HepG2 (cell line): ENCODE data around the gene GPATCH8. TPM values are rescaled to one million over a fixed set of nuclear protein-coding genes. Genes with fewer than 3 reads are reported as not detected.

Source experiments
- ATAC-seq: fragments of 200-7000 bp; cut with Tn5 transposase; 3 replicates; pipeline ENCODE4 v1.9.1; 2020; ENCODE audit warnings: mild to moderate bottlenecking, moderate library complexity
- BruUV-seq: library from RNA; stranded (reverse); fragments of 400-500 nt; replicated peaks from 2 replicates; lab custom pipeline; 2021; lab: Mats Ljungman, UMichigan
- CTCF ChIA-PET: fragments of 300-600 bp; formaldehyde crosslinking; extraction: SDS; loops from one replicate; lab custom pipeline; 2021; ENCODE audit warnings: low total read pairs, inconsistent platforms, low intra/inter-chr PET ratio; lab: Yijun Ruan, JAX
- POLR2A ChIA-PET: fragments of 350-600 bp; sonication (Branson Sonifier 250); formaldehyde crosslinking; loops from one replicate; lab custom pipeline; 2020; ENCODE audit warnings: antibody characterized with exemption, inconsistent platforms; lab: Yijun Ruan, JAX
- DNase-seq: peaks from one replicate; pipeline ENCODE4 v3.0.0-alpha.2; 2015; ENCODE audit warnings: low spot score
- FAIRE-seq: peaks from 3 replicates; lab custom pipeline; 2011; peaks lifted over from hg19 to GRCh38; lab: Jason Lieb, UNC
- H2AFZ ChIP-seq: one replicate; pipeline ENCODE4 v1.6.1; 2011; ENCODE audit warnings: low read length, inconsistent platforms
- H3K27ac ChIP-seq: fragments of 300-600 bp; 3 replicates; pipeline ENCODE4 v1.8.0; 2011; ENCODE audit warnings: mixed run types, mild to moderate bottlenecking, mixed read lengths, low read length, inconsistent platforms; ENCODE audit not compliant: insufficient read depth; ENCODE audit errors: extremely low read length
- H3K27me3 ChIP-seq, 2 experiments: fragments of 200-600 bp in 1 of 2; 2 replicates in 1 of 2; 3 replicates in 1 of 2; pipeline versions ENCODE4 v1.6.0 to v1.8.0; 2011; ENCODE audit warnings: low read length in 2 of 2, mild to moderate bottlenecking in 2 of 2, moderate library complexity in 2 of 2, inconsistent platforms in 1 of 2; ENCODE audit not compliant: insufficient read depth in 2 of 2, control insufficient read depth in 1 of 2
- H3K36me3 ChIP-seq, 2 experiments: fragments of 200-600 bp in 1 of 2; replicated peaks in 1 of 2; 2 replicates in 1 of 2; 3 replicates in 1 of 2; pipeline versions ENCODE4 v1.5.1 to v1.8.0; 2011; ENCODE audit warnings: low read length in 2 of 2, inconsistent platforms in 1 of 2; ENCODE audit not compliant: insufficient read depth in 2 of 2, control insufficient read depth in 1 of 2
- H3K4me1 ChIP-seq: 2 replicates; pipeline ENCODE4 v1.5.1; 2012; ENCODE audit warnings: low read length, inconsistent platforms; ENCODE audit not compliant: insufficient read depth
- H3K4me2 ChIP-seq: 2 replicates; pipeline ENCODE4 v1.6.0; 2011; ENCODE audit warnings: low read depth, low read length, inconsistent platforms
- H3K4me3 ChIP-seq, 3 experiments: fragments of 200-600 bp in 1 of 3; sonication (generic), shearing (Covaris generic) in 1 of 3; replicated peaks in 1 of 3; 2 replicates each; pipeline ENCODE4 v1.5.1; 2011 to 2016; ENCODE audit warnings: low read length in 3 of 3, inconsistent platforms in 2 of 3, low read depth in 2 of 3, mild to moderate bottlenecking in 2 of 3, control low read depth in 1 of 3, mixed read lengths in 1 of 3; ENCODE audit not compliant: insufficient read depth in 1 of 3
- H3K79me2 ChIP-seq: one replicate; pipeline ENCODE4 v1.6.1; 2011; ENCODE audit warnings: low read length, inconsistent platforms; ENCODE audit not compliant: insufficient read depth
- H3K9ac ChIP-seq: 2 replicates; pipeline ENCODE4 v1.6.0; 2011; ENCODE audit warnings: mild to moderate bottlenecking, low read depth, low read length, inconsistent platforms; ENCODE audit not compliant: insufficient read depth
- H3K9me3 ChIP-seq: 2 replicates; pipeline ENCODE4 v1.5.1; 2012; ENCODE audit warnings: mild to moderate bottlenecking, low read length
- H4K20me1 ChIP-seq: 2 replicates; pipeline ENCODE4 v1.6.0; 2011; ENCODE audit warnings: inconsistent platforms, mild to moderate bottlenecking, low read length, moderate library complexity; ENCODE audit not compliant: insufficient read depth
- ELF4 ChIP-seq: sonication (generic); formaldehyde crosslinking; IDR thresholded peaks from 2 replicates; pipeline ENCODE4 v1.5.0; 2020; ENCODE audit warnings: missing genetic modification reagents, mild to moderate bottlenecking, moderate library complexity, borderline replicate concordance
- FOXK2 ChIP-seq: fragments of 450-650 bp; IDR thresholded peaks from 2 replicates; pipeline ENCODE4 v1.6.1; 2016
- KDM3A ChIP-seq: IDR thresholded peaks from 2 replicates; pipeline ENCODE4 v1.6.1; 2018; ENCODE audit warnings: low read depth, missing compliant biosample characterization
- MIXL1 ChIP-seq: IDR thresholded peaks from 2 replicates; pipeline ENCODE4 v1.6.1; 2016
- NCOR1 ChIP-seq: fragments of 200-600 bp; sonication (generic); IDR thresholded peaks from 2 replicates; pipeline ENCODE4 v1.7.0; 2017; ENCODE audit warnings: antibody characterized with exemption, low read length, borderline replicate concordance
- NR2C2 ChIP-seq: sonication (generic); formaldehyde crosslinking; IDR thresholded peaks from 2 replicates; pipeline ENCODE4 v1.4.0; 2020; ENCODE audit warnings: missing genetic modification reagents, mild to moderate bottlenecking, moderate library complexity, borderline replicate concordance
- PHF20 ChIP-seq: sonication (generic); formaldehyde crosslinking; IDR thresholded peaks from 2 replicates; pipeline ENCODE4 v1.5.0; 2020; ENCODE audit warnings: mild to moderate bottlenecking, missing genetic modification reagents
- PREB ChIP-seq: sonication (generic); formaldehyde crosslinking; IDR thresholded peaks from 2 replicates; pipeline ENCODE4 v1.4.0; 2020; ENCODE audit warnings: missing genetic modification reagents
- SNAI1 ChIP-seq: sonication (generic); formaldehyde crosslinking; IDR thresholded peaks from 2 replicates; pipeline ENCODE4 v1.5.0; 2020; ENCODE audit warnings: mild to moderate bottlenecking, missing genetic modification reagents, borderline replicate concordance
- SPEN ChIP-seq: sonication (generic); formaldehyde crosslinking; IDR thresholded peaks from 2 replicates; pipeline ENCODE4 v1.5.1; 2020; ENCODE audit warnings: low read depth, mild to moderate bottlenecking, missing genetic modification reagents
- ZFP91 ChIP-seq: sonication (generic); formaldehyde crosslinking; IDR thresholded peaks from 2 replicates; pipeline ENCODE4 v1.9.0; 2022; ENCODE audit warnings: missing genetic modification reagents, mild to moderate bottlenecking, borderline replicate concordance
- ZNF691 ChIP-seq: sonication (generic); formaldehyde crosslinking; IDR thresholded peaks from 2 replicates; pipeline ENCODE4 v1.4.0; 2020; ENCODE audit warnings: missing genetic modification reagents, low read depth, mild to moderate bottlenecking, borderline replicate concordance
- ZNF770 ChIP-seq: sonication (generic); formaldehyde crosslinking; IDR thresholded peaks from 2 replicates; pipeline ENCODE4 v1.5.0; 2020; ENCODE audit warnings: mild to moderate bottlenecking, missing genetic modification reagents
- ZSCAN20 ChIP-seq: sonication (generic); formaldehyde crosslinking; IDR thresholded peaks from 2 replicates; pipeline ENCODE4 v1.4.0; 2020; ENCODE audit warnings: missing genetic modification reagents, mild to moderate bottlenecking, borderline replicate concordance
- ZSCAN31 ChIP-seq: sonication (generic); formaldehyde crosslinking; IDR thresholded peaks from 2 replicates; pipeline ENCODE4 v1.5.0; 2020; ENCODE audit warnings: low read depth, mild to moderate bottlenecking, missing genetic modification reagents
- WGBS: methylation state at CpG from one replicate; pipeline ENCODE4 v1.1.6; 2017; ENCODE audit warnings: low lambda C conversion rate; 5-methylcytosine and 5-hydroxymethylcytosine counted together
- in situ Hi-C: cut with HindIII; loops from 2 replicates; pipeline ENCODE4 v1.10.0; 2017; ENCODE audit warnings: low pct_unique_long_range_greater_than_20kb; ENCODE audit not compliant: extremely low pct_ligation_motif_present
- intact Hi-C: fragments of 100-400 bp; cut with micrococcal nuclease; formaldehyde crosslinking; loops from one replicate; pipeline ENCODE4 v1.10.0; 2022; ENCODE audit not compliant: unreplicated experiment
- polyA plus RNA-seq, 8 experiments: library from polyadenylated mRNA; depleted of rRNA in 3 of 8; stranded (reverse) in 7 of 8; unstranded in 1 of 8; fragments of >200 nt; fragmentation: Illumina TruSeq in 4 of 8; extraction: Trizol in 4 of 8; gene quantifications; 2 replicates each; pipeline versions ENCODE4 v1.2.1 to v1.2.3, GENCODE V29; 2011 to 2016; ENCODE audit warnings: low read depth in 4 of 8, missing spikeins in 1 of 8, mixed read lengths in 1 of 8; ENCODE audit not compliant: insufficient read depth in 1 of 8
- total RNA-seq, 5 experiments: library from RNA; depleted of rRNA; stranded (reverse); fragments of >200 nt; fragmentation: Illumina TruSeq; extraction: Trizol; gene quantifications; 2 replicates each; pipeline ENCODE4 v1.2.3, GENCODE V29; 2016; ENCODE audit warnings: low read depth in 1 of 5

Gene GPATCH8
- total and polyA plus RNA-seq, 2 of the 13 experiments (the other 11 are each of a cell fraction or from before 2014, with no cell fraction given), result 20.7 to 21.5 TPM

- TF ChIP-seq NCOR1, result peak; percentile 33; the same call in 1 of the 2 replicates
- peak; percentile 34; the same call in 1 of the 2 replicates for TF ChIP-seq NR2C2
- TF ChIP-seq FOXK2, result peak; percentile 24; the same call in 1 of the 2 replicates
- TF ChIP-seq SPEN (CRISPR knock-in tag), result peak; percentile 34; the same call in 1 of the 2 replicates
- 0 out of 2 replicates have a peak, but pooled peaks have one; percentile 27 for TF ChIP-seq ZNF691
- TF ChIP-seq MIXL1 (CRISPR knock-in tag), result 0 out of 2 replicates have a peak, but pooled peaks have one; percentile 12
- TF ChIP-seq, all 625 proteins: peak for 24; not testable (repeated sequence) for 601
Observed at GRCh38 chr17:44506939-44507604, 3.9 kb upstream of the GPATCH8 start (continued).

- intact Hi-C loops, result loop anchor here (5.0 kb wide), 2 partner anchors 35 to 55 kb away; no protein-coding TSS in a partner anchor
- FAIRE-seq, result no peak
- TF ChIP-seq ELF4 (peak; percentile 85; the same call in 1 of the 2 replicates), ZNF770 (CRISPR knock-in tag) (peak; percentile 63; the same call in 1 of the 2 replicates), ZFP91 (no peak; the same call in 1 of the 2 replicates), ZSCAN31 (CRISPR knock-in tag) (0 out of 2 replicates have a peak, but pooled peaks have one; percentile 32), PHF20 (no peak), SNAI1 (peak; percentile 82; the same call in 1 of the 2 replicates), PREB (no peak), KDM3A (0 out of 2 replicates have a peak, but pooled peaks have one; percentile 3), ZSCAN20 (peak; percentile 45; the same call in 1 of the 2 replicates)
Observed at GRCh38 chr17:44502598-44503146, 534 bp downstream of the GPATCH8 start.

More at GRCh38 chr17:44502598-44503146, 534 bp downstream of the GPATCH8 start:
- Histone ChIP-seq H2AFZ (no peak overlapping the region), H3K4me2 (peak overlapping the region; percentile 77), H3K27me3 (no peaks in the 10 kb centered on the region; a peak in 1 of 5 replicates), H4K20me1 (peaks cover 33% of the 10 kb centered on the region; the same call in 1 of the 2 replicates), H3K4me3 (peak overlapping the region; percentile 70 to 88 (median 85)), H3K4me1 (peaks cover 70% of the 10 kb centered on the region), H3K36me3 (no peaks in the 10 kb centered on the region), H3K9me3 (no peaks in the 10 kb centered on the region), H3K9ac (peak overlapping the region; percentile 98), H3K79me2 (peaks cover 54% of the 10 kb centered on the region), H3K27ac (peak overlapping the region; percentile 93)
- ATAC-seq (peak; percentile 47), DNase-seq (no peak)
- BruUV-seq, result no TSS peak
- WGBS, result 2% methylated on average over 25 of the region's 25 CpGs
- ChIA-PET POLR2A (interaction anchor here (0.7 to 2.9 kb wide), 11 partner anchors 9 to 282 kb away, joined by 3 to 12 read pairs (median 6); no protein-coding TSS in a partner anchor), CTCF (no interaction called here)
- in situ Hi-C loops, result no loop called here
